ENCODE results near the gene LRRC10B.

GRCh38 chr11:61547246-61547645 is 38.7 kb downstream of the LRRC10B start:
- TF ChIP-seq SPI1 (IDR thresholded peaks at IDR 0.05; ENCODE audit: borderline replicate concordance, low read depth) (no peak), CTCF (IDR thresholded peaks at IDR 0.05; ENCODE audit: insufficient read depth, low read length) (no peak), POLR2AphosphoS5 (IDR thresholded peaks at IDR 0.05; ENCODE audit: low read depth) (no peak), GABPA (IDR thresholded peaks at IDR 0.05; ENCODE audit: low read depth) (no peak)
